MG63 (cell line): Measurements from ENCODE around the gene ARHGAP44. TPM values are rescaled to one million over a fixed set of nuclear protein-coding genes. Genes with fewer than 3 reads are reported as not detected.

ENCODE experiments used
- DNase-seq: peaks from one replicate; pipeline ENCODE4 v3.0.0-alpha.2; 2020
- H3K27me3 ChIP-seq: fragments of 250-450 bp; sonication (Bioruptor Pico); 2 replicates; pipeline ENCODE4 v1.5.1; 2020; ENCODE audit warnings: mild to moderate bottlenecking, moderate library complexity
- H3K36me3 ChIP-seq: fragments of 250-450 bp; sonication (Bioruptor Pico); 2 replicates; pipeline ENCODE4 v1.5.1; 2020; ENCODE audit warnings: mild to moderate bottlenecking, moderate library complexity
- H3K4me3 ChIP-seq: fragments of 250-450 bp; sonication (Bioruptor Pico); 2 replicates; pipeline ENCODE4 v1.5.1; 2020; ENCODE audit warnings: mild to moderate bottlenecking, moderate library complexity
- H3K9me3 ChIP-seq: fragments of 250-450 bp; sonication (Bioruptor Pico); 2 replicates; pipeline ENCODE4 v1.5.1; 2020; ENCODE audit warnings: mild to moderate bottlenecking, moderate library complexity
- total RNA-seq: library from RNA; depleted of rRNA; stranded (reverse); fragments of >200 nt; shearing (Covaris generic); gene quantifications from 2 replicates; pipeline ENCODE4 v1.2.3, GENCODE V29; 2014; ENCODE audit warnings: low replicate concordance; rRNA removed

The ARHGAP44 gene
- total RNA-seq, 1 experiment from 2014 or later, result 1.2 TPM

DNA sequence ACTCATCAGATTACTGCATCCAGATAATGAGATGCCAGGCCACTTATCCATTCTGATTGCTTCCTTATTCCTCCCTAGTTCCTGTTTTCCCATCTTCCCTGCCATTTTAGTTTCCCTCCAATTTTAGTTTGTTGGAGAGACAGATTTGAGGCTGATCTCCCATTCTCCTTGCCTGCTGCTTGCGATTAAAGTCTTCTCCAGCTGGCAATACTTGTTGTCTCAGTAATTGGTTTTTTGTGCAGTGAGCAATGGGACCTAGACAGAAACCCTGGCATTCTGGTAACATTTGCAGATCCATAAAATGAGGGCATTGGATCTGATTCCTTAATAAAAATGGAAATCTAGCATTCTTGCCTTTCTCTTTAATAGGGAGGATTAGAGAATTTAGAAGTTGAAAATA is 246.1 kb downstream of the ARHGAP44 start:
- no peak for DNase-seq
- Histone ChIP-seq H3K27me3 (no peaks in the 10 kb centered on the region), H3K36me3 (no peaks in the 10 kb centered on the region), H3K4me3 (no peak overlapping the region), H3K9me3 (no peaks in the 10 kb centered on the region)

DNA sequence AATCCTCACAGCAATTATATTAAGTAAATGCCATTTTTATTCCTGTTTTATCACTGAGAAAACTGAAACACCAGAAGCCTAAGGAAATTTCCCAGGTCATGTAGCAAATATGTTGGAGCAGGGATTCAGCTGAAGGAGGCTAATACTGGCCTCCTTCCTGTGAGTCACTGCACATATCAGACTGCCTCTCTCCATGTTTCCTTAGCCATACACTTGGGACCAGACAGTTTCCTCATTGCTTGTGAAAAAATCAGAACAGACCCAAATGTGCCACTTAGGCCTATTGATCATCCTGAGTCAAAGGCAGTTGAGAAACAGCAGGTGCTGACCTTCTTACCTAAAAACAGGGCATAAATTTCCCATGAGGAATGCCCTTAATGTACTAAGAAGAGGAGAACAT is 247.5 kb downstream of the ARHGAP44 start:
- DNase-seq, result no peak
- H3K9me3 ChIP-seq, result no peaks in the 10 kb centered on the region
- H3K36me3 ChIP-seq, result no peaks in the 10 kb centered on the region
- no peak overlapping the region for H3K4me3 ChIP-seq
- H3K27me3 ChIP-seq, result no peaks in the 10 kb centered on the region

DNA sequence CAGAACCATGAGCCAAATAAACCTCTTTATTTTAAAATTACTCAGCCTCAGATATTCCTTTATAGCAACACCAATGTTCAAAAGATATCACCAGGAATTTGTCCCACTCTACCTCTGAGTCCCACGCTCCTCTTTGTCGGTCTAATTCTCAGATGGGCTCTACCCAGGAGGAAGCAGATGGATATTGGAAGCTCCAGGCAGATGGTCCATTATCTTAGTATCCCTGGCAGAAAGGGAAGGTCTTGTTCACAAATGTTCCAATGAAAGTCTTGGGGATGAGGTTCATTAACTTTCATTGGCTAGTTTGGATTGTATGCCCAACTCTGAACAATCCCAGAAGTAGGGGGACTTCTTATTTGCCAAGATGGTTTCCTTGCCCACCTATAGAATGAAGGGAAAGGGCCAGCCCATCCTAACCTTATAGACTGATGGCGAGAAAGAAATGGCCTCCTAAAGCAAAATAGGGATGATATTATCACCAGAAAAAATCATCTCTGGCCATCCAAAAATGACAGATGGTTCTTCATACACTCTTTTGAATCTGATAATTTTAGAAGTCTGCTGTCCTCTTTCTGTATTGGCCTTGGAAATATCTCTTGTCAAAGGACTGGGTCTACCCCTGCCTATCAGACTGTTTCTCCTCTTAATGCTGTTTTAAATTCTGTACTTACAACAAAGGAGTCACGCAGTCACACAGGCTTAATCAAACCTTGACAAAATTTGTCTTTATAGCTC is 249.8 kb downstream of the ARHGAP44 start:
- Histone ChIP-seq H3K9me3 (no peaks in the 10 kb centered on the region), H3K36me3 (no peaks in the 10 kb centered on the region), H3K4me3 (no peak overlapping the region), H3K27me3 (no peaks in the 10 kb centered on the region)
- no peak for DNase-seq

Other genes with a start within 250 kb of the ARHGAP44 start
- gene MYOCD, start 123.6 kb upstream of the ARHGAP44 start, total RNA-seq, result 0.10 TPM in 1 of 2 replicates, not detected in the other
- 32.8 and 58.4 TPM in 2 replicates for gene ELAC2, start 228.5 kb downstream of the ARHGAP44 start, total RNA-seq